DMS114 treated with DMSO at 0.1 percent for 48 hours (cell line): ENCODE measurements around the gene CNP.
"Not testable (repeated sequence)": the region's sequence is repeated elsewhere in the genome, so short reads cannot be mapped to it uniquely, and the experiment has no call there.

Source experiments
- DNase-seq: peaks from one replicate; lab custom pipeline; 2025; ENCODE audit not compliant: unreplicated experiment; lab: John Stamatoyannopoulos, UW

The CNP gene

GRCh38 chr17:42002175-42002791 is 35.7 kb downstream of the CNP start:
- no peak for DNase-seq

DNA sequence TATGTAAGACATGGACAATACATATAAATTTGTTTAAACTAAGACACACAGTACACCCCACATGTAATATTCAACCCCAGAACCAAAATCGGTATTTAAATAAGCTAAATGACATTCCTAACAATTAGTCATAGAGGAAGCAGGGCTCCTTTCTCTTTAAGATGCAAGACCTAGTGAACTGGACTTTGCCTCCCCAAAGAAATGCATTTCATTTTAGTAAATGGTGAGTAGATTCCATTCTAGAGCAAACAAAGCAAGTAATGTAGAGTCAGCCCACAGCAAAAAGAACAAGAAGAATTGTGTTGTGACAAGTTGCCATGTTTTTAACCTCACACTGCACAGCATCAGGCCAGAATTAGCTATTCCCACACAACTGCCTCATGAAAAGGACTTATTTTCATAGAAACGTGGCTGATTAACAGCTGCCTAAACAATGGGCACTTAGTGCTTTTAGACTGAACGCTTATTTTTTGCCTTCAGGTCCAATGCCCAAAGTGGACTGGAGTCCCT is 36.3 kb downstream of the CNP start:
- no peak for DNase-seq

DNA sequence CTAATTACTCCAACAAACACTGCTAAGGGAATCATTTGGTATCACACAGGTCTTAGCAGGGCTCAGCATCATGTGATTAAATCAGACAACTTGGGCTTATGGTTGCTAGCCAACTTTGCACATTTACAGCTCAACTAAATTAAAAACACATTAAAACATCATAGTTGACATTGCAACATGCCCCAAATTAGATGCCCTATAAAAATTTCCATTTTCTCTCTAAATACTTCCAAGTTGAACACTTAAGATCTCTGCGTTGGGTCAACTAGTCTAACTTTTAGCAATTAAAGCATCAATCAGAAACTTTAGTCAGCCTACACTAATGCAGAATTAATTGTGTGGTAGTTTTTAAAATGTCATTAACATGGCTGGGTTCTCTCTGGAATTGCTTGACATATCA is 38.6 kb downstream of the CNP start:
- DNase-seq = no peak

DNA sequence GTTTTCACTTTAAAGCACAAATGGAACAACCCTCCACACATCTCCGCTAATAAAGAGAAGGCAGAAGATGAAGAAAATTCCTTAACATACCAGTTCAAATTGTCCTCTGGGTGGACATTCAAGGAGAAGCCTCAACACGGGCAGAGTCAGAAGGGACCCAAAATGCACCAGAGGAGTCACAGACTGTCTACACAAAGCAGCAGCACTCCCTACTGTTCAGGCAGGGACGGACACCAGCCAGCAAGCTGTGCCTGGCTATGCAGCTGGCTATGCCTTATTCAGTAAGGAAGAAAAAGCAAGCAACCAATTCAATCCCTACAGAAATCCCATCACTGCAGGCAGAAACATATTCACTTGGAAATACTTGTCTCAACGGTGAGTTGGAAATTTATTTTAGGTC is 42.6 kb downstream of the CNP start:
- no peak for DNase-seq

DNA sequence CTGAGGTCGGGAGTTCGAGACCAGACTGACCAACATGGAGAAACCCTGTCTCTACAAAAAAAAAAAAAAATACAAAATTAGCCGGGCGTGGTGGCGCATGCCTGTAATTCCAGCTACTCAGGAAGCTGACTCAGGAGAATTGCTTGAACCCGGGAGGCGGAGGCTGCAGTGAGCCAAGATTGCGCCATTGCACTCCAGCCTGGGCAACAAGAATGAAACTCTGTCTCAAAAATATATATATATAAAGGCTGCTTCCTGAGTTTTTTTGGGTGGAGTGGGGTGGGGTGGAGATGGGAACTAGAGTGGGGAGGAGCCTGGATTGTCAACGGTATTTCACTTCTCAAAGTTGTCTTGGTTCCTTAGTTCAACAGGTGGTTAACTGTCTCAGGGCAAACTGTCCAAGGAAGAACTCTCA is 43.7 kb downstream of the CNP start:
- not testable (repeated sequence) for DNase-seq

- DNase-seq = no peak
Observed at GRCh38 chr17:42010898-42011516, 44.4 kb downstream of the CNP start.

- not testable (repeated sequence) for DNase-seq
Observed at GRCh38 chr17:42012363-42012762, 45.8 kb downstream of the CNP start.

- not testable (repeated sequence) for DNase-seq
Observed at GRCh38 chr17:42013740-42014139, 47.1 kb downstream of the CNP start.

DNA sequence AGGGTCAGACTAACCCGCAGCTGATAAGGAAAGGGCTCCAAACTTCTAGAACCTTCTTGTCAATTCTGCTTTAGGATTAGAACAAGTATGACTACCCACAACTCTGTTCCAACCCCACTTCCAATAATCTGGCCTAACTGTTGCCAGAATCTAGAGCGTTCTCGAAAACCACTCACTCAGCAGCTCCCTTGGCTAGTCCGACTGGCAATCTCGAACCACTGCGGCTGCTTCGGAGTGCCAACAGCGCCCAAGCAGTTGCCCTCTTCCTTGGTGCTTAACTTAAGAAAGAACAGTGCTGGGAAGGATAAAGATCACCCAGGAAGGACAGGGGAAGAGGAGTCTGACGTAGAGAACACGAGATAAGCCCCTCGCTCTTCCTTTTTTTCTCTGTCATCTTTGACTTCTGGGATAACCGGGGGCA is 49.8 kb downstream of the CNP start:
- DNase-seq = peak; percentile 14

- peak; percentile 86 for DNase-seq
Observed at GRCh38 chr17:42016941-42017865, 50.6 kb downstream of the CNP start, which contains the start of gene DNAJC7. Gene DNAJC7 (minus strand): TSS chr17:42017439. CDS start chr17:42017416, 23 bp downstream.

GRCh38 chr17:42017866-42018200 is 51.2 kb downstream of the CNP start:
- no peak for DNase-seq

- DNase-seq = no peak
Observed at GRCh38 chr17:42018339-42018738, 51.7 kb downstream of the CNP start.

DNA sequence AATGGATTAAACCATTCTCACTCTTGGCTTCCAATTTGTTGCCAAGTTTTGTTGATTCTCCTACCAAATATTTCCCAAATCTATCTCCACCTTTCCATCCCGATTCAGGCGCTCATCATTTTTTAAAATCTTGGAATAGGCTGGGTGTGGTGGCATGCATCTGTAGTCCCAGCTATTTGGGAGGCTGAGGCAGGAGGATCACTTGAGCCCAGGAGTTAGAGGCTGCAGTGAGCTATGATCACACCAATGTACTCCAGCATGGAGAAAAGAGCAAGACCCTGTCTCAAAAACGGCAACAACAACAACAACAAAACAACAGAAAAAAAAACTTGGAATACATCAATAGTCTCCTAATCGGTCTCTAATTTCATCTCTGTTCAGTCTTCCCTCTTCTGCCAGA is 52.4 kb downstream of the CNP start:
- no peak for DNase-seq

- peak; percentile 78 for DNase-seq
Observed at GRCh38 chr17:42019509-42020404, 53.2 kb downstream of the CNP start, which contains the start of gene NKIRAS2. Gene NKIRAS2 (plus strand): TSS chr17:42020090. CDS start chr17:42021578, 1,488 bp downstream.

GRCh38 chr17:42020845-42021244 is 54.2 kb downstream of the CNP start:
- not testable (repeated sequence) for DNase-seq

DNA sequence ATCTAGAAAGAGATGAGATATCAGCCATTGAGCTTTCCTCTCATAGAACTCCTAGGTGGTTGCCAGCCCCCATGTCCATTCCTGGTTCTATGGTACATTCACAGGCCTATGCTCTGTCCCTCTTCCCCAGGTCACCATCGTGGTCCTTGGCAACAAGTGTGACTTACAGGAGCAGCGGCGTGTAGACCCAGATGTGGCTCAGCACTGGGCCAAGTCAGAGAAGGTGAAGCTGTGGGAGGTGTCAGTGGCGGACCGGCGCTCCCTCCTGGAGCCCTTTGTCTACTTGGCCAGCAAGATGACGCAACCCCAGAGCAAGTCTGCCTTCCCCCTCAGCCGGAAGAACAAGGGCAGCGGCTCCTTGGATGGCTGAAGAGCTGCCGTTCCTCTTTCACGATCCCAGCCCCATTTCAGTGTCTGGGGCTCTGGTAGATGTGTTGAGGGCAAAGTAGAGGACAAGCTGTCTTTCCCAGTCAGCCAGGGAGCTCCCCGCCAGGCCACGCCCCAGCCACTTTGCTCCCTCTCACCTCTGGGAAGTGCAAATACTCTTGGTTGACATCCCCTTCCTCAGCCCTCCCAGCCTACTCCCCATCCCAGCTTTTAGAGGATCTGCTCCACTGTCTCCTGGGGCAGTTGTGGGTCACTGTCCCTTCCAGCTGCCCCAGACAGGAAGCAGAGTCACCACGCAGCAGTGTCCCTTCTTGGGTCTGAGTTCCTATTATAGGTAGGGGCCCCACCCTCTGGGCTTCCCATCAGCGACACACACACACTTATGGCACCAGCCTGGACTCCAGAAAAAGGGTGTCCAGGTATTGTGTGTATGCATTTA is 57.1 kb downstream of the CNP start:
- no peak for DNase-seq

- no peak for DNase-seq
Observed at GRCh38 chr17:42025191-42025579, 58.6 kb downstream of the CNP start.

GRCh38 chr17:42025936-42026335 is 59.3 kb downstream of the CNP start:
- no peak for DNase-seq

DNA sequence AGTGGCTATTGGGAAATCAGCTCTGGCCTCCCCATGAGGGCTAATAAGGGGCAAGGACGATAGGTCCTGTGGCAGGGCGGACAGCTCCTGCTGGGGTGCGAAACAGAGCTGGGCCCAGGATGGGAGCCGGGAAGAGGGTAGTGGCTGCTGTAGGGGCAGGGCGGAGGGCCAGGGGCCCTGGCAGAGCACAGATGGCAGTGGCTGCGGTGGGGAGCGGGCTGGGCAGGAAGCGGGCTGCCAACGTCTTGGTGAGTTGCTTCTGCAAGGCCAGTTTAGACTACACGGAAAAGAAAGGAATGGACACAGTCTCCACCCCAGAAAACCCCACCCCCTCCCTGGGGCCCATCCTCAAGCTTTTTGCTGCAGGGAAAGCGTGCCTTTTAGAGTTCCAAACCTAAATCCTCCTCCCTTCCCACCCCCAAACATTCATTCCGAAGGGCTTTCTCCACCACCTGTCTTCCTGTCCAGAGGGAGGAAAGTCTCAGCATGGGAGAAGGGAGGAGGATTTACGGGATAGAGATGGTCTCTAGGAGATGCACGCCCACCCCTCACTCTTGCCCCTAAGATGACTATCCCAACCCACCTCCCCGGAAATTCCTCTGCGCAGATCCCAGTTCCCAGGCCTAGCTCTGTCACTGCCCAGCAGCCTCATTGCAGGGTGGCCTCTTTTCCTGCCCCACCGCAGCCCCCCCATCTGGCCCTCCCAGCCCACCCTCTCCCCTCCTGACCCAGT is 60.4 kb downstream of the CNP start:
- no peak for DNase-seq
